GM12873 (cell line): Measurements from ENCODE around the gene ECHS1.
A peak's percentile ranks its signal among the peaks of the same experiment; 100 is the strongest.

Source experiments
- TF ChIP-seq, protein P1 (sequence below): IDR thresholded peaks from 2 replicates; pipeline ENCODE4 v1.5.1; 2012; ENCODE audit warnings: low read depth, mild to moderate bottlenecking, moderate library complexity, low read length, control low read depth; ENCODE audit not compliant: insufficient read depth; ENCODE audit errors: missing control alignments

ECHS1 gene

DNA sequence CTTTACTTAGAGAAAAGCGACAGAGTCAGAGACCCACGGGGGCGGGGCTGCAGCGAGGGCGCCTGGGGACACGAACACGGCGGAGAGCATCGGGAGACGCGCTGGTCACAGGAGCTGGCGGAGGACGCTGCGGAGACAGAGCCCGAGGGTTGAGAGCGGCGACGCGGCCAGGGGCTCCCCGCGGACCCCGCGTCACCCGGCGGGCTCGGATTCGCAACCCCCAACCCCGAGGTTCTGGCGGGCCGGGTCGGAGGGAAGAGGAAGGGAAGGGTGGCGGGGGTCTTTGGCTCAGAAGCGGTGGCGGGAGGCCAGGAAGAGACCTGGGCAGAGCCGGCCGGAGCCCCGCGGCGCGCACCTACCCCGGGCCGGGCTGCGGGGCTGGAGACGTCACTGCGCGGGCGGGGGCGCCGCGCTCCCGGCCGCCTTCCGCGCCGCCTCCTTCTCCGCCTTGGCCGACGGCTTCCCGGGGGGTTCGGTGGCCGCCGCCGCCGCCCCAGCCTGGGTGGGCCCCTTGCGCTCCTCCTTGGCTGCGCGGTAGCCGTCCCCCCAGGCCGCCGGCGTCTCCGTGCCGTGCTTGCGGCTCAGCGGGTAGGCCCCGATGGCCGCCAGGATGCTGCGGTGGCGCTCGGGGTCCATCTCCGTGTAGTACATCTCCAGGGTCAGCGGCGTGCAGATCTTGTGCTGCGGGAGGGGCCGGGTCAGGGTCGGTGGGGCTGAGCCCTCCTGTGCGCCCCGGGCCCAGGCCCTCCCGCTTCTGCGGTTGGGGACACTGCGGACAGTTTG is 47.5 kb downstream of the ECHS1 start:
- TF ChIP-seq, protein P1, sequence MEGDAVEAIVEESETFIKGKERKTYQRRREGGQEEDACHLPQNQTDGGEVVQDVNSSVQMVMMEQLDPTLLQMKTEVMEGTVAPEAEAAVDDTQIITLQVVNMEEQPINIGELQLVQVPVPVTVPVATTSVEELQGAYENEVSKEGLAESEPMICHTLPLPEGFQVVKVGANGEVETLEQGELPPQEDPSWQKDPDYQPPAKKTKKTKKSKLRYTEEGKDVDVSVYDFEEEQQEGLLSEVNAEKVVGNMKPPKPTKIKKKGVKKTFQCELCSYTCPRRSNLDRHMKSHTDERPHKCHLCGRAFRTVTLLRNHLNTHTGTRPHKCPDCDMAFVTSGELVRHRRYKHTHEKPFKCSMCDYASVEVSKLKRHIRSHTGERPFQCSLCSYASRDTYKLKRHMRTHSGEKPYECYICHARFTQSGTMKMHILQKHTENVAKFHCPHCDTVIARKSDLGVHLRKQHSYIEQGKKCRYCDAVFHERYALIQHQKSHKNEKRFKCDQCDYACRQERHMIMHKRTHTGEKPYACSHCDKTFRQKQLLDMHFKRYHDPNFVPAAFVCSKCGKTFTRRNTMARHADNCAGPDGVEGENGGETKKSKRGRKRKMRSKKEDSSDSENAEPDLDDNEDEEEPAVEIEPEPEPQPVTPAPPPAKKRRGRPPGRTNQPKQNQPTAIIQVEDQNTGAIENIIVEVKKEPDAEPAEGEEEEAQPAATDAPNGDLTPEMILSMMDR, result no peak

DNA sequence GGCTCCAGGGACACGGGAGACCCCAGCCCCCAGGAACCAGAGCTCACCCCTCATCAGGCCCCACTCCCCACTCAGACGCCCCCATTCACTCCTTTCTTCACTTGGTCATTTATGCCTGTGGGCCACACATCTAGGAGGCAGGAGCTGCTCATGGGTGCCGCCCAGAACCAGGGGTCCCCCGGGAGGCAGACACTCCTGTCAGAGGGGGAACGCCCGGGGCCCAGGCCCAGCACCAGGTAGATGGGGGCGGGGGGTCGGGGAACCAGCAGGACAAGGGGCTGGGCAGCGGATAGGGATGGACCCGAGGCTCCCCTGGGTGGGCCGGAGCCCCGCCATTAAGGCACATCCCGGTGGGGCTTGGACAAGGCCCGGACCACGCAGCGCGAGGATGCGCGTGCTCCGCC is 48.3 kb downstream of the ECHS1 start:
- TF ChIP-seq, protein P1, result no peak

GRCh38 chr10:133324198-133324792 is 48.9 kb downstream of the ECHS1 start:
- TF ChIP-seq, protein P1, result no peak

- TF ChIP-seq, protein P1, result peak; percentile 69
Measured at GRCh38 chr10:133318494-133319127, 54.5 kb downstream of the ECHS1 start.

DNA sequence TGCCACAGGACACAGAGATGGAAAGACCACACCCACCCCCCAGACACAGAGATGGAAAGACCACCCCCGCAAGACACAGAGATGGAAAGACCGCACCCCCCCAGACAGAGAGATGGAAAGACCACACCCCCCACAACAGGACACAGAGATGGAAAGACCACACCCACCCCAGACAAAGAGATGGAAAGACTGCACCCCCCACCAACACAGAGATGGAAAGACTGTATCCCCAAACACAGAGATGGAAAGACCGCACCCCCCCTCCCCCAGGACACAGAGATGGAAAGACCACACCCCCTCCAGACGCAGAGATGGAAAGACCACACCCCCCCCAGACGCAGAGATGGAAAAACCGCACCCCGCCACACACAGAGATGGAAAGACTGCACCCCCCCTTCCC is 56.4 kb downstream of the ECHS1 start:
- TF ChIP-seq, protein P1, result no peak

DNA sequence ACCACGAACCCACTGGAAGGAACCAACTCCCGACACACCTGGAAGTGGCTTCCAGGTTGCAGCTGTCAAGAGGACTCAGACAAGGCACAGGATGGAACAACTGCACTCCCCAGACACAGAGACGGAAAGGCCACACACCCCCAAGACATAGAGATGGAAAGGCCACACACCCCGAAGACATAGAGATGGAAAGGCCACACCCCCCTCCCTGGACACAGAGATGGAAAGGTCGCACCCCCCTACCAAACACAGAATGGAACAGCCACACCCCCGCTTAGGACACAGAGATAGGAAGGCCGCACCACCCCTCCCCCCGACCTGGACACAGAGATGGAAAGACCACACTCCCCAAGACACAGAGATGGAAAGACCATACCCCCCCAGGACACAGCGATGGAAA is 56.9 kb downstream of the ECHS1 start:
- TF ChIP-seq, protein P1, result no peak

GRCh38 chr10:133315847-133316246 is 57.3 kb downstream of the ECHS1 start:
- TF ChIP-seq, protein P1, result no peak
